SK-N-SH (cell line): Measurements from ENCODE around the gene TTC21A.

Experiments used
- CHD2 ChIP-seq: fragments of 150-350 bp; IDR thresholded peaks from 2 replicates; pipeline ENCODE4 v1.6.1; 2018; ENCODE audit warnings: low read length; ENCODE audit not compliant: partially characterized antibody
- CTCF ChIP-seq: fragments of 200-600 bp; sonication (generic); IDR thresholded peaks from 2 replicates; pipeline ENCODE4 v1.6.1; 2017; ENCODE audit warnings: antibody characterized with exemption, mild to moderate bottlenecking, moderate library complexity
- EP300 ChIP-seq, 2 experiments: IDR thresholded peaks; 2 replicates each; pipeline versions ENCODE4 v1.4.0 to v1.6.1; 2012; ENCODE audit warnings: borderline replicate concordance in 1 of 2, low read depth in 1 of 2, low read length in 1 of 2
- EZH2phosphoT487 ChIP-seq: fragments of 200-600 bp; sonication (generic); IDR thresholded peaks from 2 replicates; pipeline ENCODE4 v1.6.1; 2017; ENCODE audit warnings: low read depth, mixed run types, mild to moderate bottlenecking, antibody characterized with exemption, moderate library complexity, borderline replicate concordance
- FOSL2 ChIP-seq: IDR thresholded peaks from 2 replicates; pipeline ENCODE4 v1.4.0; 2012; ENCODE audit warnings: low read depth, mild to moderate bottlenecking, moderate library complexity, borderline replicate concordance
- RAD21 ChIP-seq: IDR thresholded peaks from 2 replicates; pipeline ENCODE4 v1.6.1; 2012; ENCODE audit warnings: mild to moderate bottlenecking, low read length
- RCOR1 ChIP-seq: fragments of 150-350 bp; IDR thresholded peaks from 2 replicates; pipeline ENCODE4 v1.6.1; 2017; ENCODE audit warnings: antibody characterized with exemption, low read length
- SIN3A ChIP-seq: IDR thresholded peaks from 2 replicates; pipeline ENCODE4 v1.6.1; 2012; ENCODE audit warnings: low read depth, mild to moderate bottlenecking, low read length, moderate library complexity, borderline replicate concordance
- USF2 ChIP-seq: fragments of 150-350 bp; IDR thresholded peaks from 2 replicates; pipeline ENCODE4 v1.6.1; 2017; ENCODE audit warnings: antibody characterized with exemption, low read length, low read depth, borderline replicate concordance
- YY1 ChIP-seq: IDR thresholded peaks from 2 replicates; pipeline ENCODE4 v1.4.0; 2012; ENCODE audit warnings: low read depth, mild to moderate bottlenecking

GRCh38 chr3:39185959-39186691 is 78.6 kb downstream of the TTC21A start:
- TF ChIP-seq SIN3A = no peak
- TF ChIP-seq RCOR1 = no peak
- TF ChIP-seq YY1 = no peak
- TF ChIP-seq EZH2phosphoT487 = no peak
- TF ChIP-seq EP300 (IDR thresholded peaks at IDR 0.05; ENCODE audit: borderline replicate concordance in 1 of 2, low read depth in 1 of 2, low read length in 1 of 2) = no peak
- no peak for TF ChIP-seq CTCF
- TF ChIP-seq FOSL2 = no peak
- no peak for TF ChIP-seq CHD2
- no peak for TF ChIP-seq RAD21
- TF ChIP-seq USF2 = no peak
